NOMO-1 (cell line): ENCODE data around the gene PDCL2.
"Not testable (repeated sequence)": the region's sequence is repeated elsewhere in the genome, so short reads cannot be mapped to it uniquely, and the experiment has no call there.

Experiments
- DNase-seq, 2 experiments: peaks; one replicate each; lab custom pipeline; 2025; ENCODE audit not compliant: unreplicated experiment in 2 of 2; lab: John Stamatoyannopoulos, UW

The PDCL2 gene

GRCh38 chr4:55598641-55599040, 6.6 kb upstream of the PDCL2 start:
- DNase-seq = no peak

GRCh38 chr4:55588160-55588559, 3.9 kb downstream of the PDCL2 start:
- DNase-seq = no peak

- DNase-seq = not testable (repeated sequence)
Observed at GRCh38 chr4:55582773-55583172, 9.3 kb downstream of the PDCL2 start.

- DNase-seq = peak in 1 of 2 experiments; percentile 59
Observed at GRCh38 chr4:55578341-55579010, 13.6 kb downstream of the PDCL2 start.

GRCh38 chr4:55575513-55575912, 16.5 kb downstream of the PDCL2 start:
- no peak for DNase-seq

- DNase-seq = no peak
Observed at GRCh38 chr4:55574252-55574651, 17.8 kb downstream of the PDCL2 start.

GRCh38 chr4:55571806-55572205, 20.2 kb downstream of the PDCL2 start:
- no peak for DNase-seq

GRCh38 chr4:55568905-55569504, 23.0 kb downstream of the PDCL2 start:
- DNase-seq = no peak

GRCh38 chr4:55561889-55562288, 30.2 kb downstream of the PDCL2 start:
- DNase-seq = peak; percentile 79 to 90

GRCh38 chr4:55560096-55560495, 31.9 kb downstream of the PDCL2 start:
- DNase-seq = no peak

GRCh38 chr4:55554453-55555030, 37.5 kb downstream of the PDCL2 start:
- DNase-seq = peak in 1 of 2 experiments; percentile 30

GRCh38 chr4:55553441-55554201, 38.4 kb downstream of the PDCL2 start:
- DNase-seq = peak in 1 of 2 experiments; percentile 18

- not testable (repeated sequence) for DNase-seq
Observed at GRCh38 chr4:55551964-55552363, 40.1 kb downstream of the PDCL2 start.

- no peak for DNase-seq
Observed at GRCh38 chr4:55549888-55550287, 42.2 kb downstream of the PDCL2 start.

GRCh38 chr4:55547918-55548317, 44.1 kb downstream of the PDCL2 start:
- no peak for DNase-seq

GRCh38 chr4:55547466-55547770, 44.6 kb downstream of the PDCL2 start:
- DNase-seq = no peak

- peak; percentile 72 to 83 for DNase-seq
Observed at GRCh38 chr4:55546756-55547465, 45.1 kb downstream of the PDCL2 start, which contains the start of gene CLOCK. CLOCK (minus strand) TSS chr4:55546909; CDS start chr4:55482785, 64,124 bp downstream.

GRCh38 chr4:55546506-55546755, 45.6 kb downstream of the PDCL2 start:
- DNase-seq = peak in 1 of 2 experiments; percentile 42

- DNase-seq = peak; percentile 60 to 80
Observed at GRCh38 chr4:55545641-55546505, 46.2 kb downstream of the PDCL2 start.

GRCh38 chr4:55545151-55545550, 46.9 kb downstream of the PDCL2 start:
- DNase-seq = peak in 1 of 2 experiments; percentile 22
